Neutrophil (primary cell): Measurements from ENCODE around the gene ATF5.

Experiments
- H3K27ac ChIP-seq: fragments of 200-600 bp; sonication (generic); 2 replicates; pipeline ENCODE4 v1.5.1; 2016; ENCODE audit warnings: mild to moderate bottlenecking, moderate library complexity
- H3K27me3 ChIP-seq: fragments of 200-600 bp; sonication (generic); 2 replicates; pipeline ENCODE4 v1.6.0; 2016; ENCODE audit warnings: mild to moderate bottlenecking
- H3K36me3 ChIP-seq: fragments of 200-600 bp; sonication (generic); 2 replicates; pipeline ENCODE4 v1.5.1; 2017
- H3K4me1 ChIP-seq, 2 experiments: fragments of 200-600 bp in 1 of 2; sonication (generic) in 1 of 2; 1 replicate in 1 of 2; 2 replicates in 1 of 2; pipeline versions ENCODE4 v1.5.1 to v1.6.1; 2013 to 2016; ENCODE audit warnings: low read depth in 1 of 2, low read length in 1 of 2, mild to moderate bottlenecking in 1 of 2, moderate library complexity in 1 of 2; ENCODE audit not compliant: control insufficient read depth in 1 of 2, insufficient read depth in 1 of 2
- H3K4me3 ChIP-seq, 2 experiments: fragments of 200-600 bp in 1 of 2; sonication (generic) in 1 of 2; 1 replicate in 1 of 2; 2 replicates in 1 of 2; pipeline ENCODE4 v1.5.1; 2013 to 2016; ENCODE audit warnings: low read depth in 1 of 2, low read length in 1 of 2, mild to moderate bottlenecking in 1 of 2, moderate library complexity in 1 of 2
- H3K9me3 ChIP-seq: fragments of 200-600 bp; sonication (generic); 2 replicates; pipeline ENCODE4 v1.5.1; 2016
- TF ChIP-seq, protein P1 (sequence below): fragments of 200-600 bp; sonication (generic); IDR thresholded peaks from 2 replicates; pipeline ENCODE4 v1.5.1; 2016; ENCODE audit warnings: antibody characterized with exemption

The ATF5 gene

DNA sequence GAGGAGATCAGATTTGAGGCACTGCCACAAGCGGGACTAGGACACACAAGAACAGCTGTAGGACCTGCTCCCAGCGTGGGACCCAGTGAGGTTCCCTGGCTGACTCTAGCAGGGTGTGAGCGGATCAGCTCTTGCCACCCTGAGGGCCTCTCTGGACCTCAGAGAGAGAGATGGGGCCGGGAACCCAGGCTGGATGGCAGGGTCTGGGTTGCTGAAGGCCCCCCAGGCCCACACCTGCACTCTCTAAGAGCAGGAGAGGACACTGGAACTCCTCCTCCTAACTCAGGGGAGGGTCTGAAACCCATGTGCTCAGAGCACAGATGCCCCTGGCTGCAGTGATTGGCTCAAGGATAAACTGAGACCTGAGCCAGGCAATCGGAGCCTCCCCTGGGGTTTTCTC, 18.8 kb upstream of the ATF5 start:
- TF ChIP-seq, protein P1, sequence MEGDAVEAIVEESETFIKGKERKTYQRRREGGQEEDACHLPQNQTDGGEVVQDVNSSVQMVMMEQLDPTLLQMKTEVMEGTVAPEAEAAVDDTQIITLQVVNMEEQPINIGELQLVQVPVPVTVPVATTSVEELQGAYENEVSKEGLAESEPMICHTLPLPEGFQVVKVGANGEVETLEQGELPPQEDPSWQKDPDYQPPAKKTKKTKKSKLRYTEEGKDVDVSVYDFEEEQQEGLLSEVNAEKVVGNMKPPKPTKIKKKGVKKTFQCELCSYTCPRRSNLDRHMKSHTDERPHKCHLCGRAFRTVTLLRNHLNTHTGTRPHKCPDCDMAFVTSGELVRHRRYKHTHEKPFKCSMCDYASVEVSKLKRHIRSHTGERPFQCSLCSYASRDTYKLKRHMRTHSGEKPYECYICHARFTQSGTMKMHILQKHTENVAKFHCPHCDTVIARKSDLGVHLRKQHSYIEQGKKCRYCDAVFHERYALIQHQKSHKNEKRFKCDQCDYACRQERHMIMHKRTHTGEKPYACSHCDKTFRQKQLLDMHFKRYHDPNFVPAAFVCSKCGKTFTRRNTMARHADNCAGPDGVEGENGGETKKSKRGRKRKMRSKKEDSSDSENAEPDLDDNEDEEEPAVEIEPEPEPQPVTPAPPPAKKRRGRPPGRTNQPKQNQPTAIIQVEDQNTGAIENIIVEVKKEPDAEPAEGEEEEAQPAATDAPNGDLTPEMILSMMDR, result no peak
- Histone ChIP-seq H3K4me3 (no peak overlapping the region), H3K9me3 (no peaks in the 10 kb centered on the region), H3K36me3 (peaks cover 52% of the 10 kb centered on the region), H3K4me1 (peaks cover 9 to 13% of the 10 kb centered on the region in 2 experiments), H3K27me3 (no peaks in the 10 kb centered on the region), H3K27ac (no peak overlapping the region)

DNA sequence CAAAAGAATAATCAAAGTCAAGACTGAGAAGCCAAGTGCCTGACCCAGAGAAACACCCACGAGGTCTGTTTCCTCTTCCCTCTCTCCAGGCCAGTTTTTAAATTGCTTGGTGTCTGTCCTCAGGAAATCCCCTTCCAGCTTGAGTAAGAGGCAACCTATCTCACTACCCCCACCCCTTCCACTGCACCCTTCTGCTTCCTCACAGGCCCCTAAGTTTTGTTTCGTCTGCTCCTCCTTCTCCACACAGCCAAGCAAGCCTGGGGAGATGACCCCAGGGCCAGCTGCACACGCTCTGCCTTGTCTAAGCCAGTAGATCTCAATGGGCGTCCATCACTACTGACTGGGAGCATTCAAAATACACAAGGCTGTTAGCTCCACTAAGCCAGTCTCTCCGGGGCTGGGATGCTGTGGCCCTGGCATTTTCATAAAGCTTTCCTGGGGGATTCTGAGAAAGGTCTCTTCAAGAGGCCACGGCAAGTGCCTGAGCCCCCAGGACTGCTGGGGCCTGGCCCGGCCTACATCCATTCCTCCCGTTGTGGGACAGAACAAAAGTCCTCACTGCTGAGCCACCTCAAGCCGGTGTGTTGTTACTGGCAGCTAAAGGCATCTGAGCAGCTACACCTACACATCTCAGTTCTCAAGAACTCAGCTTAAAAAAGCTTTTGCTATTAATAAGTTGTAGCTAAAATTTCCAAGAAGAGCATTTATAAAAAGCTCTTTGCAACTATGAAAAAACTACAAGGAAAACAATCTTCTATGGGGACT, 17.4 kb upstream of the ATF5 start:
- TF ChIP-seq, protein P1, result no peak
- peaks cover 9 to 13% of the 10 kb centered on the region in 2 experiments for H3K4me1 ChIP-seq
- no peaks in the 10 kb centered on the region for H3K9me3 ChIP-seq
- peaks cover 50% of the 10 kb centered on the region for H3K36me3 ChIP-seq
- no peak overlapping the region for H3K4me3 ChIP-seq
- H3K27ac ChIP-seq, result peak overlapping the region; percentile 63
- no peaks in the 10 kb centered on the region for H3K27me3 ChIP-seq

DNA sequence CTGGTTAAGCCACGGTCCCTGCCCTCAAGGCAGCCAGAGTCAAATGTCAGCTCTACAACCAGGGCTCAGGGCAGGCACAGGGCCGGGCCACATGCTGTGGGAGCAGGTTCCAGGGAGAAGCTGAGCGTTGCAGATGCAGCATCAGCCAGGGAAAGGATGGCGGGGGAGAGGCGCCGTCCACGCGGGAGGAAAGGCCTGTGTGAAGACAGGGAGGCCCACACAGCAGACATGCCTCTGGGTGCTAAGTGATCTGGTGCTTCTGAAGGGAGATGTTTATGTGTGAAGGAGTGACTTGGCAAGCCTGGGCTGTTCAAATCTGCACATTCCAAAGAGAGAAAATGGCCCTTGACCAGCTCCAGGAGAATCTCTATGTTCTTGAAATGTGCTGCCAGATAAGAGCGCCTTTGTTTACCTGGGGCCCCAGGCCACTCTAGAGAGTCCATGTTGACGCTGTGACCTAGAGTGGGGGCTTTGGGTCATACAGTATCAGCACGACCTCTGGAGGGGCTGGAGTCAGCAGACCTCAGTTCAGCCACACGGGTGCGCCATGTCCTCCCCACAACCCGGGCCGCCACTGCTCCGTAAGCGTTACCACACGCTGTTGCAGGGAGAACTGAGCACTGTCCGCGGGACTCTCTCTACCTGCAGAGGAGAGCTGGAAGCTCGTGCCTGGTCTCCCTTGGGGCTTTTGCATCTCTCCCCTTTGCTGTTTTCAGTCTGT, 15.9 kb upstream of the ATF5 start:
- H3K36me3 ChIP-seq, result peaks cover 37% of the 10 kb centered on the region
- H3K4me1 ChIP-seq, result peaks cover 24 to 26% of the 10 kb centered on the region in 2 experiments
- H3K27me3 ChIP-seq, result no peaks in the 10 kb centered on the region
- no peak overlapping the region for H3K27ac ChIP-seq
- TF ChIP-seq, protein P1, result no peak
- H3K4me3 ChIP-seq, result no peak overlapping the region
- H3K9me3 ChIP-seq, result no peaks in the 10 kb centered on the region

DNA sequence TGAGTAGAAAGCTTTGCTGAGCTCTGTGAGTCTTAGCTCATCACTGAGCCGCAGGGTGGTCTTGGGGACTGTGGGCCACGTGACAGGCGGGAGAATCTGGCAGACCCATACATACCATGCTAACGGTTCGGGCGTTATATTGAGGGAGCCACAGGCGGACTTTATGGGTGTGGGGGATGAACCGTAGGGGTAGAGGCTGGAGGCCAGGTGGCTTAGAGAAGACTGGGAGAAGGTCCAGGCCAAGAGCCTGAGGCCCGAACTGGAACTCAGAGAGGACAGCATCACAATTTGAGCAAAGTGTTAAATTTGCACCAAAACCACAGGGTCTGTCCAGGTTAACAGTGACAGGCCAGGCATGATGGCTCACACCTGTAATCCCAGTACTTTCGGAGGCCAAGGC, 15.3 kb upstream of the ATF5 start:
- peaks cover 27 to 29% of the 10 kb centered on the region in 2 experiments for H3K4me1 ChIP-seq
- H3K27me3 ChIP-seq, result no peaks in the 10 kb centered on the region
- H3K4me3 ChIP-seq, result no peak overlapping the region
- H3K27ac ChIP-seq, result no peak overlapping the region
- peaks cover 31% of the 10 kb centered on the region for H3K36me3 ChIP-seq
- H3K9me3 ChIP-seq, result no peaks in the 10 kb centered on the region
- TF ChIP-seq, protein P1, result no peak

DNA sequence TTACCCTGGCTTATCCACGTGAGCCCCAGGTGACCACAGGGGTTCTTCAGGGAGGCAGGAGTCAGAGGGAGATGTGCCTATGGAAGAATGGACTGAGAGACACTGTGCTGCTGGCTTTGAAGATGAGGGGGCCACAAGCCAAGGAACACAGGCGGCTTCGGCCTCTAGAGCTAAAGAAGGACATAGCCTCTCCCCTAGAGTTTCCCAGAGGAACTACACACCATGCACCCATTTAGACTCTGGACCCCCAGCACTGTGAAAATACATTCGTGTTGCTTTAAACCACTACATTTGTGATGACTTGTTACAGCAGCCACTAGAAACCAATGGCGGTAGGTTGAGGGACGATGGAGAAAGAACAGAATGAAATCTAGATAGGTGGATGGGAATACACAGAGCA, 13.7 kb upstream of the ATF5 start:
- TF ChIP-seq, protein P1, result no peak
- Histone ChIP-seq H3K36me3 (peaks cover 20% of the 10 kb centered on the region), H3K4me1 (peaks cover 27 to 29% of the 10 kb centered on the region in 2 experiments), H3K4me3 (no peak overlapping the region), H3K9me3 (no peaks in the 10 kb centered on the region), H3K27me3 (no peaks in the 10 kb centered on the region), H3K27ac (no peak overlapping the region)
